HG03196 (cell line): ENCODE data around the gene NIP7.

Source experiments
- ATAC-seq: cut with Tn5 transposase; IDR thresholded peaks from one replicate; pipeline ENCODE4 v1.9.1; 2021; ENCODE audit not compliant: unreplicated experiment

The NIP7 gene

GRCh38 chr16:69318177-69318910 lies 21.2 kb upstream of the NIP7 start:
- no peak for ATAC-seq

- no peak for ATAC-seq
Measured at GRCh38 chr16:69318911-69319289, 20.7 kb upstream of the NIP7 start.

GRCh38 chr16:69319381-69319780 lies 20.2 kb upstream of the NIP7 start:
- no peak for ATAC-seq

- no peak for ATAC-seq
Measured at GRCh38 chr16:69319826-69320739, 19.5 kb upstream of the NIP7 start.

- ATAC-seq: no peak
Measured at GRCh38 chr16:69320740-69321073, 18.9 kb upstream of the NIP7 start.

- no peak for ATAC-seq
Measured at GRCh38 chr16:69321080-69321479, 18.5 kb upstream of the NIP7 start.

GRCh38 chr16:69322343-69322742 lies 17.2 kb upstream of the NIP7 start:
- ATAC-seq: no peak

- no peak for ATAC-seq
Measured at GRCh38 chr16:69323415-69323814, 16.2 kb upstream of the NIP7 start.

- ATAC-seq: no peak
Measured at GRCh38 chr16:69324013-69324531, 15.5 kb upstream of the NIP7 start.

GRCh38 chr16:69324585-69325253 lies 14.9 kb upstream of the NIP7 start:
- ATAC-seq: no peak

GRCh38 chr16:69325784-69326171 lies 13.8 kb upstream of the NIP7 start:
- no peak for ATAC-seq

- ATAC-seq: no peak
Measured at GRCh38 chr16:69326172-69326873, 13.2 kb upstream of the NIP7 start.

- ATAC-seq: no peak
Measured at GRCh38 chr16:69327585-69328310, 11.8 kb upstream of the NIP7 start.

GRCh38 chr16:69328854-69329316 lies 10.7 kb upstream of the NIP7 start:
- ATAC-seq: no peak

GRCh38 chr16:69329369-69330285 lies 9.9 kb upstream of the NIP7 start:
- peak; percentile 33 for ATAC-seq

GRCh38 chr16:69330286-69331109 lies 9.1 kb upstream of the NIP7 start, which contains the start of gene PDF:
PDF (minus strand) TSS chr16:69330588; CDS start chr16:69330570, 18 bp downstream.
- ATAC-seq: peak; percentile 78

- ATAC-seq: no peak
Measured at GRCh38 chr16:69334696-69335095, 4.9 kb upstream of the NIP7 start.
